ENCODE measurements around the gene LAMA5. TPM values are rescaled to one million over a fixed set of nuclear protein-coding genes. Genes with fewer than 3 reads are reported as not detected.

LAMA5 gene
- 6.4 and 12.5 TPM in 2 replicates for total RNA-seq

GRCh38 chr20:62367136-62367632 is at the start of gene LAMA5:
Gene LAMA5 (minus strand): TSS chr20:62367312. CDS start chr20:62367245, 67 bp downstream.

DNA sequence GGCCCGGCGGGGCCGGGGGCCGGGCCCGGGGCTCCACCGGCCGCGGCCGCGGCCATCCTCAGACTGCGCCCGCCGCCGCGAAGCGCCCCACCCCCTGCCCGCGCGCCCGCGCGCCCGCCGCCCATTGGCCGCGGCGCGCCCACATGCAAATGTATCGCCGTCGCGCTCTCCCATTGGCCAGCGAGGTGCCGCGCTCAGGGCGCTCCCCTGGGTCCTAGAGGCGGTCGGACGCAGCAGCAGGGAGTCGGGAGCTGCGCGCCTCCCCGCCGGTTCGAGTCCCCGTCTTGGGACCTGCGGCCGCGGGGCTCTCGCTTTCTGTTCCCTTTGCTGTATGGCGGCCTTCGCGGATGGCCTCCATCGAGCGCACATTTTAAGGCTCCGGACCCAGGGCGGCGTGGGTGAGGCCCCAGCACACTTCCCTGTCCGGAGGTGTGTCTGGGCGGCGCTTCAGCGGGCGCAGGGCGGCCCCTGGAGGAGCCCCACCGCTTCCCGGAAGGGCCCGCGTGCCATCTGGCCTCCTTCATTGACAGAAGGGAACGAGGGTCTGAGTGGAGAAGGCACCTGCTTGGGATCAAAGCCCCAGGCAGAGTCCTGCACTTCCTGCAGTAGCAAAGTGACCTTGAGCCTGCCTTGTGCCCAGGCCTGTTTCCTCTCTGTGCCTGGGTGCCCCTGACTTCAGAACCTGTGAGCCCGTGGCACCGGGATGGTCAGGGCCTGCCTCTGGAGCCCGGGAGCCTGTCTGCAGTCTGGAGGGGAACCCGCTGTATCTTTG is 40.3 kb upstream of the LAMA5 start, which contains the start of gene CABLES2:
TSS of gene CABLES2 (minus strand) at position 65 of the 772 bp plus-strand sequence. CDS start at position 56, 9 bp downstream.

DNA sequence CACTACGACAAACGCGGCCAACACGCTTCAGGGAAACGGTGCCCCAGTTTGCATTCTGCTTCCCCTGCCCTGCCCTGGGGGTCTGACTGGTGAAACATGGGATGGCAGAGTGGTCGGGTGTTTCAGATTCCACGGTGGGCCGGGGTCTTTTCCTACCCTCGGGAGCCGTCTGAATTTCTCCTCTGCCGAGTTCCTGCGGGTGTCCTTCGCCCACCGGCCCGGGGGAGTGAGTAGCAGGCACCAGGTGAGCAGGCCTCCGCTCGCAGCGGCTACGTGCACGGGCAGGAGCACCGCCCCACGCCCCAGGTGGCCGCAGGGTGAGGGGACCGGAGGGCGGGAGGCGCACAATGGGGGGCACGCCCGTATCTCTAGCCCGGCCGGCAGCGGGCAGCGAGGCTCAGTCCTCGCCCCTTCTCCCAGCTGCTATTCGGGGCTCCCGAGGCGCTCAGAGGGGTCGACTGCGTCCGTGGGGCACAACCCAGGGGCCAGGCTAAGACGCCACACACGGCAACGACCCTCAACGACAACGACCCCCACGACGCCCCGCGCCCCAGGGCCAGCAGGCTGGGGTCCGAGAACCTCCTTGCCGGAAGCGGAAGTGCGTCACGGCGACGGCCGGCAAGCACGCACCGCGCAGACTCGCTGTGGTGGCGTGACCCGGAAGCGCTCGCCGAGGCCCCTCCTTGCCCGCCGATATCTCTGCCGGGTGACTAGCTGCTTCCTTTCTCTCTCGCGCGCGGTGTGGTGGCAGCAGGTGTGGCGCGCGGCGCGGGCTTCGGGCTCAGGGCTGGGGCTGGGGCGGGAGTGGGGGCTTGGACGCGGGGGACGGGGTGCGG is 19.5 kb upstream of the LAMA5 start, which contains the start of gene RPS21:
TSS of gene RPS21 (plus strand) at position 721 of the 836 bp plus-strand sequence. CDS start 236 bp downstream, outside the sequence.

GRCh38 chr20:62302341-62303061 is 64.6 kb downstream of the LAMA5 start, which contains the start of gene ADRM1:
Gene ADRM1 (plus strand): TSS chr20:62302997. CDS start chr20:62303569, 572 bp downstream.

Other genes with a start within 250 kb of the LAMA5 start
- gene LSM14B, start 244.8 kb downstream of the LAMA5 start, total RNA-seq, result 44.8 and 47.5 TPM in 2 replicates
- gene PSMA7, start 223.9 kb downstream of the LAMA5 start, total RNA-seq, result 311 and 391 TPM in 2 replicates
- 8.0 and 11.5 TPM in 2 replicates for gene SS18L1, start 223.5 kb downstream of the LAMA5 start, total RNA-seq
- gene MTG2, start 184.3 kb downstream of the LAMA5 start, total RNA-seq, result 19.9 and 20.7 TPM in 2 replicates
- not detected in 2 replicates for gene HRH3, start 147.0 kb downstream of the LAMA5 start, total RNA-seq
- 24.3 and 26.3 TPM in 2 replicates for gene OSBPL2, start 128.8 kb downstream of the LAMA5 start, total RNA-seq
- 63.5 and 66.2 TPM in 2 replicates for gene ADRM1, start 64.3 kb downstream of the LAMA5 start, total RNA-seq
- 1,716 and 2,994 TPM in 2 replicates for gene RPS21, start 19.8 kb upstream of the LAMA5 start, total RNA-seq
- 0.47 and 0.60 TPM in 2 replicates for gene CABLES2, start 40.0 kb upstream of the LAMA5 start, total RNA-seq
- gene RBBP8NL, start 60.2 kb upstream of the LAMA5 start, total RNA-seq, result not detected in 2 replicates
- not detected in 2 replicates for gene GATA5, start 108.7 kb upstream of the LAMA5 start, total RNA-seq